ENCODE data around the gene MBD6.
"Not testable (repeated sequence)": the region's sequence is repeated elsewhere in the genome, so short reads cannot be mapped to it uniquely, and the experiment has no call there.

MBD6 gene

GRCh38 chr12:57515934-57516541, 6.6 kb upstream of the MBD6 start:
- no peak for DNase-seq (ENCODE audit: low read depth)

GRCh38 chr12:57516617-57517153, 5.9 kb upstream of the MBD6 start:
- no peak for DNase-seq (ENCODE audit: low read depth)

DNA sequence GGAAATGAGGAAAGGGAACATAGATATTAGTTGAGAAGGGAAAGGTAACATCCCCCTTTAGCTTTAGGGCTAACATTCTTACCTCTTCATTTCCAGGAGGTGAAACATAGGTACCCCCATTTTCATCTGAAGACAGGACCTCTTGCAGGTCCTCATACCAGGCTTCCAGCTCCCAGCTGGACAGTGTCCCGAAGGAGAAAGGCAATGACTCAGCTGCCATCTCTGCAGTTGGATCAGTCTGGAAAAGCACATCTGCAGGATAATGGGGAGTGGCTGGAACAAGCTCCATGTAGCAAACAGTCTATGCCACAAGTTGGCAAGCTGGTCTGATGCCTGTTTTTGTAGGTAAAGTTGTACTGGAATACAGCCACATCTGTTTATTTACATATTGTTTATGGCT, 5.4 kb upstream of the MBD6 start:
- DNase-seq (ENCODE audit: low read depth) = no peak

DNA sequence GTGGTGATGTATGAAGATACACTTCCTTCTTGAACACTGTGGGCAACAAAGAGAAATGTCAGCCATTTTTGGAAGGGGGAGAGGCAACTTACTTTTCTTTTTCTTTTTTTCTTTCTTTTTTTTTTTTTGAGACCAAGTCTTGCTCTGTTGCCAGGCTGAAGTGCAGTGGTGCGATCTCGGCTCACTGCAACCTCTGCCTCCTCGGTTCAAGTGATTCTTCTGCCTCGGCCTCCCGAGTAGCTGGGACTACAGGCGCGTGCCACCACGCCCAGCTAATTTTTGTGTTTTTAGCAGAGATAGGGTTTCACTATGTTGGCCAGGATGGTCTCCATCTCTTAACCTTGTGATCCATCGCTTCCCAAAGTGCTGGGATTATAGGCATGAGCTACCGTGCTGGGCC, 4.9 kb upstream of the MBD6 start:
- not testable (repeated sequence) for DNase-seq (ENCODE audit: low read depth)

GRCh38 chr12:57518176-57518919, 4.3 kb upstream of the MBD6 start:
- no peak for DNase-seq (ENCODE audit: low read depth)

DNA sequence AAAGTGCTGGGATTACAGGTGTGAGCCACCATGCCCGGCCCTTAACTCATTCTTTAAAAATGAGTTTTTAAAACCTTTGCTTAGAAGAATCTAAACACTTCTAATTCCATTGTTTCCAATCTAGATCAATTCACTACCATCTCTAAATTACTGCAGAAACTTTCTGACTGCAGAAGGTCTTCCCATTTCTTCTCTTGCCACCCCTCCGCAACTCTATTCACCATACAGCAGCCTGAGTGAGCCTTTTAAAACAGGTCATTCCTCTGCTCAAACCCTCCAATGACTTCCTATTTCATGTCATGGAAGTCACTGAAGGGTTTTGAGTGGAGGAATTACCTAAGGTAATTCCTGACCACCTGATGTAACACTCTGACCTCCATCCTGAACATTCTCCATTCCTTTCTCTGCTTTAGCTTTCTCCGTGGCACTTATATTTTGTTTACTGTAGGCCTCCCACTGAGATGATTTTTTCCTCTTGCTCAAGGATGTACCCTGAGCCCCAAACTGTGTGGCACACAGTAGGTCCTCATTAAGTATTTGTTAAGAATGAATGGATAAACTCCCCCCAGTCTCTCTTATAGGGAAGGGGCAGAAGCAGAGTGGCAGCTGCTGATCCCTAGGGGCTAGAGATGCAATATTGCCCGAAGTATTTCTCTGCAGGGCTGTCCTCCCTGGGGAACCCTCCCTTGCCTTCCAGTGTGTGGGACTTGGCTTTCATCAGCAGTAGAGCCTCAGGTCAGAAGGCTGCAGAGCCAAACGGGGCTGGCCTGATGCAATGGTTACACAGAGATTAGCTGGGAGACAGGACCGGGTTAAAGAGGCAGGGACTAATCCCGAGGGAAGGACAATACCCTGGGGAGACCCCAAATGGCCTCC, 3.5 kb upstream of the MBD6 start:
- no peak for DNase-seq (ENCODE audit: low read depth)

- DNase-seq (ENCODE audit: low read depth) = no peak
Observed at GRCh38 chr12:57519796-57520052, 2.9 kb upstream of the MBD6 start.

DNA sequence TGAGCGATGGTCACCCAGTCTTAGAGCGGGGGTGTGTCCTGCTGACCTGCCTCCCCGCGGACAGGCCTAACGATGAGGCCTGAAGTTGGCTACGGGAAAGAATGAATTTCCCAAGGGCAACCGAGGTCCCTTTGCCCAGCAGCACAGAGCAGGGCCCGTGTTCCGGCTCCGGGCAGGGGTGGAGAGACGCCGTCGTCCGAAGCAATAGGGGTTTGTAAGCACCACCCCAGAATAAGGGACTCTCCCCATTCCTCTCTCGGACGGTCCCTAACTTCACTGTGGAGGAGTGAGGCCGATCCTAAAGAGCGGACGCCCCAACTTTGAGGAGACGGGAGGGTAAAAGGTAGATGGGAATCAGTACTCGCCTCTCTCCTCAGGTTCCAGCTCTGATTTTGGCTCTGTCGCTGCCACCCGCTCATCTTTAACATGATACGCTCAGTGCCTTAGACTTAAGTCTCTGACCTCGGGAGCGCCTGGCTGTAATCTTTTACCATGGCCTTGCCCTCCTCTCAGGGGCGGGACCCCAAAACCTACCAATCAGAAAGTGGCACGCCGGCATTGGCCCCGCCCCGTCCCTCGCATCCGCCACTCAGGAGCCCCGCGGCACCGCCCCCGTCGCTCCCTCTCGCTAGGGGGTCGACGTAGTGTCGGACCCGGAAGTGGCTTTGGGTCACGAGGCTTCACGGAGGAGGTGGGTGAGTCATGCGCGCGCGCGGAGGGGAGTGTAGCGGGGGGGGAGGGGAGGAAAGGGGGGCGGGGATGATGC, 2.4 kb upstream of the MBD6 start, which contains the start of gene DDIT3:
Gene DDIT3 (minus strand): TSS at position 462 of the 766 bp plus-strand sequence. CDS start 3,108 bp downstream, outside the sequence.
- DNase-seq (ENCODE audit: low read depth) = peak; percentile 99

DNA sequence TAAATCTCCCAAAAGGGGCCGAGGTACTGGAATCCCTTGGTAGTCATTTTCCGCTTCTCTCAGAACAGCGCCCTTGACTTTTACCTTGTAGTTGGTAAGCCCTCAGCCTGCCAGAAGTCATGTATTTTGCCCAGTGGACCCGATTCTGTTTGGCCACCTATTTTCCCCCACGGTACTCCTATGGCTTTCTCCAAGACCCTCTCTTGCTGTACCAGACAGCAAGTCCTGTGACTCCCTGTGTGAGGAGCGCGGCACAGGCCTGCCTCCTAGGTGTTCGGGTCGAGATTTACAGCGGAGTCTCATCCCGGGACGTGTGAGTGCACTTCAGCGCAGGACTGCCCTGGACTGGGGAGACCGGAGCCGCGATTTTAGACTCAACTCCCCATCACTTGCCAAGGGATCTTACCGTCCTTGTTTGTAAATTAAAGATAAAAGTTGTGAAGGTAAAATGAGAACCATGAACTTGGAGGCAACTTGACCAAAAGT, 1.1 kb upstream of the MBD6 start:
- DNase-seq (ENCODE audit: low read depth) = peak; percentile 13

GRCh38 chr12:57522887-57523705, 472 bp downstream of the MBD6 start:
- no peak for DNase-seq (ENCODE audit: low read depth)

DNA sequence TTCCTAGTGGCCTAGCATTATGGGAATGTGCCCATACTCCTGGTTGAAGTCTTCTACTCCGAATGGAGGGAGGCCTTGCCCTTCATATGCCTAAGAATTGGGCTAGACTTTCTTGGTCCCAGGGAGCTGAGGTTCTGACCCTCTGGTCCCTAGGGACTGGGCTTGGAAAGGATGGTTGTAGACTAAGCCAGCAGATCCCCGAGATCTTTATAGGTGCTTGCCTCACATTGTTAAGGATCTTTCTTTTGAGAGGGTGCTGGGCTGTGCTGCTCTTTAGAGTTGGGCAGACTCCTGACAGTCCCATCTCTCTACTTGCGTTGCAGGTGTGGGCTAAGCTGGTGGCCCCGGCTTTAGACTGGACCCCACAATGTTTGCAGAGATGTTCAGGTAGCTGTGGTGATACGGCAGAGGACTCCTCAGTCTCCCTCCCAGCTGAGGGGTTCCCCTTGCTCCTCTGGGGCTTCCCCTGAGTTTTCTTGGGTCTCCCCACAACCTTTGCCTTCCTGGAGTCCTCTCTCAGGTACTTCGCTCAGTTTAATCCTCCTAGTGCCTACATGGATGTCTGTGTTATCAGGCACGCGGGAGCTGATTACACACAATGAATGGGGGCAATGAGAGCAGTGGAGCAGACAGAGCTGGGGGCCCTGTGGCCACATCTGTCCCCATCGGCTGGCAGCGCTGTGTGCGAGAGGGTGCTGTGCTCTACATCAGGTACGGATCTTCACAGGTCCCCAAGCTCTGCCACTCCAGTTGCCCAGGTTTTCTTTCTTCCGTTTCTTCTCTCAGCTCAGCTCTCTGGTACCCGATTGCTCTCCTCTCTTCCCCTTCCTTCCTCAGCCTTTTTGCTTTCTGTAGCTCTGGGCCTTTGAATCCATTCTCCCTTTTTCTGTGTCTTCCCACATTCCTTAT, 1.3 kb downstream of the MBD6 start:
- no peak for DNase-seq (ENCODE audit: low read depth)

DNA sequence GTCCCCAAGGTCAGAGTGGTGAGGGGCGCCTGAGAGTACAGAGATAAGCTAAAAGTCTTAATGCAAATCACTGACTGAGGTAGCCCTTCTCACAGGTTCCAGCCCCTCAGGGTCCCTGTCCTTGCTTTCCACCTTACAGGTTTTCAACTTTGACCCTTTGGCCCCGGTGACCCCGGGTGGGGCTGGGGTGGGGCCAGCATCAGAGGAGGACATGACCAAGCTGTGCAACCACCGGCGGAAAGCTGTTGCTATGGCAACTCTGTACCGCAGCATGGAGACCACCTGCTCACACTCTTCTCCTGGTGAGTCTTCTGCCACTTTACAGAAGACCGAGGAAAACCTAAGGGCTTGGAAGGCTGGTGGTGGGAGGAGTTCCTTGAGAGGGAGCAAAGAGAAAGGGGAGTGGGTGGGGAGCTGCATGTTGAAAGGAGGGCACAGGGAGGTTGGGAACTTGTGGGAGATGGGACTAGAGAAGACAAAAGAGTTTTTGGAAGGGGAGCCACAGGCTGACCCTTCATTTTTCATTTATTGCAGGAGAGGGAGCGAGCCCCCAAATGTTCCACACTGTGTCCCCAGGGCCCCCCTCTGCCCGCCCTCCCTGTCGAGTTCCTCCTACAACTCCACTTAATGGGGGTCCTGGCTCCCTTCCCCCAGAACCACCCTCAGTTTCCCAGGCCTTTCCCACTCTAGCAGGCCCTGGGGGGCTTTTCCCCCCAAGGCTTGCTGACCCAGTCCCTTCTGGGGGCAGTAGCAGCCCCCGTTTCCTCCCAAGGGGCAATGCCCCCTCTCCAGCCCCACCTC, 2.4 kb downstream of the MBD6 start:
- no peak for DNase-seq (ENCODE audit: low read depth)

- no peak for DNase-seq (ENCODE audit: low read depth)
Observed at GRCh38 chr12:57525615-57526383, 3.2 kb downstream of the MBD6 start.

DNA sequence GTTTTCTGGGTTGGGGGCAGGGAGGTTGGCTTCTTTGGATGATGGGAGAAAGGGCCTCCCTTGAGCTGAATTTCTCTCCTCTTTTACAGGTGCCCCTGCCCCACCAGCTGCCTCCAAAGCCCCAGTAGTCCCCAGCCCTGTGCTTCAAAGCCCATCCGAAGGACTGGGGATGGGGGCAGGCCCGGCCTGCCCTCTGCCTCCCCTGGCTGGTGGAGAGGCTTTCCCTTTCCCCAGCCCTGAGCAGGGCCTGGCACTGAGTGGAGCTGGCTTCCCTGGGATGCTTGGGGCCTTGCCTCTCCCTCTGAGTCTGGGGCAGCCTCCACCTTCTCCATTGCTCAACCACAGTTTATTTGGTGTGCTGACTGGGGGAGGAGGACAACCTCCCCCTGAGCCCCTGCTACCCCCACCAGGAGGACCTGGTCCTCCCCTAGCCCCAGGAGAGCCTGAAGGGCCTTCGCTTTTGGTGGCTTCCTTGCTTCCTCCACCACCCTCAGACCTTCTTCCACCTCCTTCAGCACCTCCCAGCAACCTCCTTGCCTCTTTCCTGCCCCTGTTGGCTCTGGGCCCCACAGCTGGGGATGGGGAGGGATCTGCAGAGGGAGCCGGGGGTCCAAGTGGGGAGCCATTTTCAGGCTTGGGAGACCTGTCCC, 4.0 kb downstream of the MBD6 start:
- DNase-seq (ENCODE audit: low read depth) = no peak

- no peak for DNase-seq (ENCODE audit: low read depth)
Observed at GRCh38 chr12:57527184-57527583, 4.6 kb downstream of the MBD6 start.

DNA sequence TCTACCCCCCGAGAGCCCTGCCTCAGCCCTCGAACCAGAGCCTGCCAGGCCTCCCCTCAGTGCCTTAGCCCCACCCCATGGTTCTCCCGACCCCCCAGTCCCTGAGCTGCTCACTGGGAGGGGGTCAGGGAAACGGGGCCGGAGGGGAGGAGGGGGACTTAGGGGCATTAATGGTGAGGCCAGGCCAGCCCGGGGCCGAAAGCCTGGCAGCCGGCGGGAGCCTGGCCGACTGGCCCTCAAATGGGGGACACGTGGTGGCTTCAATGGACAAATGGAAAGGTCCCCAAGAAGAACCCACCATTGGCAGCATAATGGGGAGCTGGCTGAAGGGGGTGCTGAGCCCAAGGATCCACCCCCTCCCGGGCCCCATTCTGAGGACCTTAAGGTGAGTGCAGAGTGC, 5.6 kb downstream of the MBD6 start:
- no peak for DNase-seq (ENCODE audit: low read depth)

DNA sequence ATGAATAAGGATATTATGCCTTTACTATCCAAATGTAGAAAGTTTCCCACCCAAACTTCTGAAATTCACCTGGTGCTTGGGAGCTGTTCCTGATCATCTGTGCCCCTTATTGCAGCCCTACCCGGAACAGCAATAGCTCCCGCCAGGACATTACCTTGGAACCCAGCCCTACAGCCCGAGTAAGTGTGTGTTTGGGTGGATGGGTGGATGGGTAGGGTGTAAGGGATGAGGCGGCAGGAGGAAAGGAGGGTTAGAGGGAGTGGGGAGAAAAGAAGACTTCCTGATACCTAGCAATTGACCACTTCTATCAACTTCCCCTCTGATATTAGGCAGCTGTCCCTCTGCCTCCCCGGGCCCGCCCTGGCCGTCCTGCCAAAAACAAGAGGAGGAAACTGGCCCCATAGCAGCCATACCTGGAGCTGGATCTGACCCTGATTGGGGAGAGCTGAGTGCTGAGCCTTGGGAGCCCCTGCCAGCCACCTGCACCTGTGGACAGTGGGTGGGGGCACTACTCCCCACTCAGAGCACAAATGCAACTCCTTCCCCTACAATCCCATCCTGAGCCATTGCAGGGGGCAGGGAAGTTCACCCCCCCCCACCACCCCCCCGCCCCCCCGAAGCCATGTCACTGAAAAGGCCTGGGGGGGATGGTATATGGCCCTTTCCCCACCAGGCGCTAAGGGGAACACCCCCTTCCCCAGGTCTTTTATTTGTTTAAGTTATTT, 6.4 kb downstream of the MBD6 start:
- DNase-seq (ENCODE audit: low read depth) = no peak
